Kidney epithelial cell (primary cell): ENCODE measurements around the gene FOXD1. TPM values are rescaled to one million over a fixed set of nuclear protein-coding genes. Genes with fewer than 3 reads are reported as not detected.
"Not testable (repeated sequence)": the region's sequence is repeated elsewhere in the genome, so short reads cannot be mapped to it uniquely, and the experiment has no call there.

ENCODE experiments used
- DNase-seq: peaks from one replicate; pipeline ENCODE4 v3.0.0-alpha.2; 2010; ENCODE audit warnings: low read depth
- H3K27me3 ChIP-seq: 2 replicates; pipeline ENCODE4 v1.6.0; 2011; ENCODE audit warnings: low read length; ENCODE audit not compliant: control insufficient read depth, insufficient read depth
- H3K36me3 ChIP-seq: 2 replicates; pipeline ENCODE4 v1.5.1; 2011; ENCODE audit warnings: low read length; ENCODE audit not compliant: control insufficient read depth, insufficient read depth
- H3K4me3 ChIP-seq: 2 replicates; pipeline ENCODE4 v1.5.1; 2011; ENCODE audit warnings: low read depth, mild to moderate bottlenecking, control low read depth, low read length
- total RNA-seq: library from RNA; depleted of rRNA; stranded (reverse); fragments of >200 nt; gene quantifications from 2 replicates; pipeline ENCODE4 v1.2.3, GENCODE V29; 2015
- TF ChIP-seq, protein P1 (sequence below): IDR thresholded peaks from 2 replicates; pipeline ENCODE4 v1.5.1; 2011; ENCODE audit warnings: mild to moderate bottlenecking, moderate library complexity, low read length, control low read depth, inconsistent platforms; ENCODE audit not compliant: insufficient read depth, poor library complexity, severe bottlenecking

FOXD1 gene
- total RNA-seq, 1 donor from 2014 or later: 14.7 TPM

DNA sequence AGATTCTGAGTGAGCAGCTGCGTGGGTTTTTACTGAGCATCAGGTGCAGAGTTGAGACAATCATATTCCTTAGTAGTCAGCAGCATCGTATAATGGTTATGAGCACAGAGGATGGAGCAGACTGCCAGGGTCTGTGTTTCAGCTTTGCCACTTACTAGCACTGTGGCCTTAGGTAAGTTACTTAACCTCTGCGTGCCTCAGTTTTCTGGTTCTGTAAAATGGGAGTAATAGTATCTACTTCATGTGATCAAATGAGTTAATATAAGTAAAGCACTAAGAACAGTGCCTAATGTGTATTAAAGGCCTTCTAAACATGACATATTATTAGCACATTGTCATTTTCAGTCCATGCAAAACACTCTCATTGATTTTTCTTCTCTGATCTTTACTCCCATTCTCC lies 44.8 kb upstream of the FOXD1 start:
- Histone ChIP-seq H3K36me3 (no peaks in the 10 kb centered on the region), H3K27me3 (no peaks in the 10 kb centered on the region), H3K4me3 (no peak overlapping the region)
- TF ChIP-seq, protein P1, sequence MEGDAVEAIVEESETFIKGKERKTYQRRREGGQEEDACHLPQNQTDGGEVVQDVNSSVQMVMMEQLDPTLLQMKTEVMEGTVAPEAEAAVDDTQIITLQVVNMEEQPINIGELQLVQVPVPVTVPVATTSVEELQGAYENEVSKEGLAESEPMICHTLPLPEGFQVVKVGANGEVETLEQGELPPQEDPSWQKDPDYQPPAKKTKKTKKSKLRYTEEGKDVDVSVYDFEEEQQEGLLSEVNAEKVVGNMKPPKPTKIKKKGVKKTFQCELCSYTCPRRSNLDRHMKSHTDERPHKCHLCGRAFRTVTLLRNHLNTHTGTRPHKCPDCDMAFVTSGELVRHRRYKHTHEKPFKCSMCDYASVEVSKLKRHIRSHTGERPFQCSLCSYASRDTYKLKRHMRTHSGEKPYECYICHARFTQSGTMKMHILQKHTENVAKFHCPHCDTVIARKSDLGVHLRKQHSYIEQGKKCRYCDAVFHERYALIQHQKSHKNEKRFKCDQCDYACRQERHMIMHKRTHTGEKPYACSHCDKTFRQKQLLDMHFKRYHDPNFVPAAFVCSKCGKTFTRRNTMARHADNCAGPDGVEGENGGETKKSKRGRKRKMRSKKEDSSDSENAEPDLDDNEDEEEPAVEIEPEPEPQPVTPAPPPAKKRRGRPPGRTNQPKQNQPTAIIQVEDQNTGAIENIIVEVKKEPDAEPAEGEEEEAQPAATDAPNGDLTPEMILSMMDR: no peak
- no peak for DNase-seq

DNA sequence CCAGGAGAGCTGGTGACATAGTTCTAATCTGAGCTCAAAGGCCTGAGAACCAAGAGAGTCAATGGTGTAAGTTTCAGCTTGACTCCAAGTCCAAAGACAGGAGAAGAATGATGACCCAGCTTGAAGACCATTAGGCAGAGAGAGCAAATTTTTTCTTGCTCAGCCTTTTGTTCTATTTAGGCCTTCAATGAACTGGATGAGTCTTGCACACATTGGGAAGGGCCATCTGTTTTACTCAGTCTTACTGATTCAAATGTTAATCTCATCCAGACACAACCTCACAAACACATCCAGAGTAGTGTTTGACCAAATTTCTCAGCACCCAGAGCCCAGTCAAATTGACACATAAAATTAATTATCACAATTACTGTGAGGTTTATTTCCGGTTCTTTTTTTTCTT lies 42.6 kb upstream of the FOXD1 start:
- TF ChIP-seq, protein P1: no peak
- Histone ChIP-seq H3K4me3 (no peak overlapping the region), H3K27me3 (no peaks in the 10 kb centered on the region), H3K36me3 (no peaks in the 10 kb centered on the region)
- no peak for DNase-seq

DNA sequence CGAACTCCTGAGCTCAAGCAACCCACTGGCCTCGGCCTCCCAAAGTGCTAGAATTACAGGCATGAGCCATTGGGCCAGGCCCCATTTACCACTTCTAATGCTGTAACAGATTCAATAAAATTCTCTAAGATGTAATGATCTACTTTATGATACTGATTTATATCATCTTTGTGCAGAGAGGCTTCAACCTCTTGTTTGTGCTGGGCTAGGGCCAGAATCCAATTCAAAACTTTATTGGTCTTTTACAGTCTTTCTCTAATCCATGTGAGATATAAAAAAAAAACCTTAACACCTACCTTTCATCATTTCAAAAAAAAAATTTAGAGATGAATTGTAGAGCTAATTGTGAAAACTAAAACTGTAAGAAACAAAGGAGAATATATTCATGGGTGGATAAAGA lies 41.5 kb upstream of the FOXD1 start:
- no peak for DNase-seq
- TF ChIP-seq, protein P1: no peak

DNA sequence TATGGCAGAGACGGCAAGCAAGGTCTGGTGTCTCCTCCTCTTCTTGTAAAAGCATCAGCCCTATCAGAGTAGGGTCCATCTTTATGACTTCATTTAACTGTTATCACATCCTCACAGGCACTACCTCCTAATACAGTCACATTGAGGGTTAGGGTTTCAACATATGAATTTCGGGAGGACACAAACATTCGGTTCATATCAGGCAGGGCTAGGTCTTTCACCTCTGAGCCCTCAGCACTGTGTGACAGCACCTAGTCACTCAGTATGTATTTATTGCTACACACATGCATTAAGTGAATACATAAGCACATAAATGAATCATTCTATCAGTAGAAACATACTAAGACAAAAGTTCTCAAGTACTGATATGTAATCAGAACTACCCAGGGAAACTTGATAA lies 40.2 kb upstream of the FOXD1 start:
- TF ChIP-seq, protein P1: no peak
- DNase-seq: no peak
- Histone ChIP-seq H3K27me3 (no peaks in the 10 kb centered on the region), H3K4me3 (no peak overlapping the region), H3K36me3 (no peaks in the 10 kb centered on the region)

More for the DNA sequence above, 41.5 kb upstream of the FOXD1 start:
- no peak overlapping the region for H3K4me3 ChIP-seq
- no peaks in the 10 kb centered on the region for H3K27me3 ChIP-seq
- no peaks in the 10 kb centered on the region for H3K36me3 ChIP-seq

DNA sequence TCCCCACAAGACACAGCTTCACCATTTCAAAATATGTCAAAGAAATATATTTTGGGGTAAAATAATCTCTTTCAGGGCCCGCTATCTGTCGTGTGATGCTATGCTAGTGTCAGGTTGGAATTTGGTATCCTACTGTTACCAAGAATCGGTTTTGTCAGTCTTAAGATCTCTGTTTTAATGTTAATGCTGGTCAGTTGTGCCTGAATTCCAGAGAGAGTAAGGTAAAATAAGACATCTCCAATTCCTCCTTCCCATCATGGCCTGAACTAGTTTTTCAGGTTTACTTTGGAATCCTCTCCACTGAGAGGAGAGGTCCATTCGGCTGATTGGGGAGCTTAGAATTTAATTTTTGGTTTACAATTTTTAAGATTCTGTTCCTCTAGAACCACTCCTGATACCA lies 39.2 kb upstream of the FOXD1 start:
- no peak overlapping the region for H3K4me3 ChIP-seq
- H3K27me3 ChIP-seq: no peaks in the 10 kb centered on the region
- H3K36me3 ChIP-seq: no peaks in the 10 kb centered on the region
- TF ChIP-seq, protein P1: no peak
- no peak for DNase-seq

DNA sequence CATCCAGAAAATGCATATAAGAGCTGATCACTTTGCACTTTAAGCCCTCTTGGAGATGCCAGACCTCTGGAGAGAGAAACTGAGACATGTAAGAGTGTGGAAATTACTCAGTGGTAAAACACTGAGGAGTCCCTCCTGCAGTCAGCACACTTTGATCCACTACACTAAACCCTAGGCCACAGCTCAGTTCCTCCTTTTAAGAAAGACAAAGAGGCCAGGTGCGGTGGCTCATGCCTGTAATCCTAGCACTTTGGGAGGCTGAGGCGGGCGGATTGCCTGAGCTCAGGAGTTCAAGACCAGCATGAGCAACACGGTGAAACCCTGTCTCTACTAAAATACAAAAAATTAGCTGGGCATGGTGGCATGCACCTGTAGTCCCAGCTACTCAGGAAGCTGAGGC lies 38.7 kb upstream of the FOXD1 start:
- not testable (repeated sequence) for H3K27me3 ChIP-seq, DNase-seq

More for the DNA sequence above, 38.7 kb upstream of the FOXD1 start:
- not testable (repeated sequence) for H3K36me3 ChIP-seq, H3K4me3 ChIP-seq
